HepG2 (cell line): ENCODE measurements around the gene ALX4. TPM values are rescaled to one million over a fixed set of nuclear protein-coding genes. Genes with fewer than 3 reads are reported as not detected.
A peak's percentile ranks its signal among the peaks of the same experiment; 100 is the strongest.

Experiments
- ATAC-seq: fragments of 200-7000 bp; cut with Tn5 transposase; 3 replicates; pipeline ENCODE4 v1.9.1; 2020; ENCODE audit warnings: mild to moderate bottlenecking, moderate library complexity
- BruUV-seq: library from RNA; stranded (reverse); fragments of 400-500 nt; replicated peaks from 2 replicates; lab custom pipeline; 2021; lab: Mats Ljungman, UMichigan
- CTCF ChIA-PET: fragments of 300-600 bp; formaldehyde crosslinking; extraction: SDS; loops from one replicate; lab custom pipeline; 2021; ENCODE audit warnings: low total read pairs, inconsistent platforms, low intra/inter-chr PET ratio; lab: Yijun Ruan, JAX
- POLR2A ChIA-PET: fragments of 350-600 bp; sonication (Branson Sonifier 250); formaldehyde crosslinking; loops from one replicate; lab custom pipeline; 2020; ENCODE audit warnings: antibody characterized with exemption, inconsistent platforms; lab: Yijun Ruan, JAX
- DNase-seq: peaks from one replicate; pipeline ENCODE4 v3.0.0-alpha.2; 2015; ENCODE audit warnings: low spot score
- FAIRE-seq: peaks from 3 replicates; lab custom pipeline; 2011; peaks lifted over from hg19 to GRCh38; lab: Jason Lieb, UNC
- H2AFZ ChIP-seq: one replicate; pipeline ENCODE4 v1.6.1; 2011; ENCODE audit warnings: low read length, inconsistent platforms
- H3K27ac ChIP-seq: fragments of 300-600 bp; 3 replicates; pipeline ENCODE4 v1.8.0; 2011; ENCODE audit warnings: mixed run types, mild to moderate bottlenecking, mixed read lengths, low read length, inconsistent platforms; ENCODE audit not compliant: insufficient read depth; ENCODE audit errors: extremely low read length
- H3K27me3 ChIP-seq, 2 experiments: fragments of 200-600 bp in 1 of 2; 2 replicates in 1 of 2; 3 replicates in 1 of 2; pipeline versions ENCODE4 v1.6.0 to v1.8.0; 2011; ENCODE audit warnings: low read length in 2 of 2, mild to moderate bottlenecking in 2 of 2, moderate library complexity in 2 of 2, inconsistent platforms in 1 of 2; ENCODE audit not compliant: insufficient read depth in 2 of 2, control insufficient read depth in 1 of 2
- H3K36me3 ChIP-seq, 2 experiments: fragments of 200-600 bp in 1 of 2; replicated peaks in 1 of 2; 2 replicates in 1 of 2; 3 replicates in 1 of 2; pipeline versions ENCODE4 v1.5.1 to v1.8.0; 2011; ENCODE audit warnings: low read length in 2 of 2, inconsistent platforms in 1 of 2; ENCODE audit not compliant: insufficient read depth in 2 of 2, control insufficient read depth in 1 of 2
- H3K4me1 ChIP-seq: 2 replicates; pipeline ENCODE4 v1.5.1; 2012; ENCODE audit warnings: low read length, inconsistent platforms; ENCODE audit not compliant: insufficient read depth
- H3K4me2 ChIP-seq: 2 replicates; pipeline ENCODE4 v1.6.0; 2011; ENCODE audit warnings: low read depth, low read length, inconsistent platforms
- H3K4me3 ChIP-seq, 3 experiments: fragments of 200-600 bp in 1 of 3; sonication (generic), shearing (Covaris generic) in 1 of 3; replicated peaks in 1 of 3; 2 replicates each; pipeline ENCODE4 v1.5.1; 2011 to 2016; ENCODE audit warnings: low read length in 3 of 3, inconsistent platforms in 2 of 3, low read depth in 2 of 3, mild to moderate bottlenecking in 2 of 3, control low read depth in 1 of 3, mixed read lengths in 1 of 3; ENCODE audit not compliant: insufficient read depth in 1 of 3
- H3K79me2 ChIP-seq: one replicate; pipeline ENCODE4 v1.6.1; 2011; ENCODE audit warnings: low read length, inconsistent platforms; ENCODE audit not compliant: insufficient read depth
- H3K9ac ChIP-seq: 2 replicates; pipeline ENCODE4 v1.6.0; 2011; ENCODE audit warnings: mild to moderate bottlenecking, low read depth, low read length, inconsistent platforms; ENCODE audit not compliant: insufficient read depth
- H3K9me3 ChIP-seq: 2 replicates; pipeline ENCODE4 v1.5.1; 2012; ENCODE audit warnings: mild to moderate bottlenecking, low read length
- H4K20me1 ChIP-seq: 2 replicates; pipeline ENCODE4 v1.6.0; 2011; ENCODE audit warnings: inconsistent platforms, mild to moderate bottlenecking, low read length, moderate library complexity; ENCODE audit not compliant: insufficient read depth
- CBX1 ChIP-seq: IDR thresholded peaks from one replicate; pipeline ENCODE4 v1.6.1; 2016; ENCODE audit warnings: antibody characterized with exemption, low read depth
- CTCF ChIP-seq: sonication (generic); formaldehyde crosslinking; IDR thresholded peaks from 2 replicates; pipeline ENCODE4 v1.5.0; 2020; ENCODE audit warnings: mild to moderate bottlenecking, missing genetic modification reagents, moderate library complexity
- KDM2A ChIP-seq: sonication (generic); formaldehyde crosslinking; IDR thresholded peaks from 2 replicates; pipeline ENCODE4 v1.4.0; 2020; ENCODE audit warnings: low read depth, missing genetic modification reagents, borderline replicate concordance
- MEF2D ChIP-seq: sonication (generic); formaldehyde crosslinking; IDR thresholded peaks from 2 replicates; pipeline ENCODE4 v1.5.1; 2020; ENCODE audit warnings: mild to moderate bottlenecking, missing genetic modification reagents
- PITX1 ChIP-seq: sonication (generic); formaldehyde crosslinking; IDR thresholded peaks from 2 replicates; pipeline ENCODE4 v1.5.1; 2020; ENCODE audit warnings: mild to moderate bottlenecking, missing genetic modification reagents
- SMC3 ChIP-seq: IDR thresholded peaks from 2 replicates; pipeline ENCODE4 v1.6.1; 2011; ENCODE audit warnings: low read length, improper control_type of control experiment
- TEAD3 ChIP-seq: optimal IDR thresholded peaks from 2 replicates; pipeline ENCODE3; 2016; ENCODE audit warnings: borderline replicate concordance
- ZNF143 ChIP-seq: sonication (generic); formaldehyde crosslinking; IDR thresholded peaks from 2 replicates; pipeline ENCODE4 v1.4.0; 2020; ENCODE audit warnings: missing genetic modification reagents
- ZNF230 ChIP-seq: sonication (generic); formaldehyde crosslinking; IDR thresholded peaks from 2 replicates; pipeline ENCODE4 v1.4.0; 2020; ENCODE audit warnings: mild to moderate bottlenecking, missing genetic modification reagents
- ZNF431 ChIP-seq: sonication (generic); formaldehyde crosslinking; IDR thresholded peaks from 2 replicates; pipeline ENCODE4 v1.9.0; 2022; ENCODE audit warnings: missing genetic modification reagents, low read depth, mild to moderate bottlenecking, borderline replicate concordance
- WGBS: methylation state at CpG from one replicate; pipeline ENCODE4 v1.1.6; 2017; ENCODE audit warnings: low lambda C conversion rate; 5-methylcytosine and 5-hydroxymethylcytosine counted together
- in situ Hi-C: cut with HindIII; loops from 2 replicates; pipeline ENCODE4 v1.10.0; 2017; ENCODE audit warnings: low pct_unique_long_range_greater_than_20kb; ENCODE audit not compliant: extremely low pct_ligation_motif_present
- intact Hi-C: fragments of 100-400 bp; cut with micrococcal nuclease; formaldehyde crosslinking; loops from one replicate; pipeline ENCODE4 v1.10.0; 2022; ENCODE audit not compliant: unreplicated experiment
- polyA plus RNA-seq, 8 experiments: library from polyadenylated mRNA; depleted of rRNA in 3 of 8; stranded (reverse) in 7 of 8; unstranded in 1 of 8; fragments of >200 nt; fragmentation: Illumina TruSeq in 4 of 8; extraction: Trizol in 4 of 8; gene quantifications; 2 replicates each; pipeline versions ENCODE4 v1.2.1 to v1.2.3, GENCODE V29; 2011 to 2016; ENCODE audit warnings: low read depth in 4 of 8, missing spikeins in 1 of 8, mixed read lengths in 1 of 8; ENCODE audit not compliant: insufficient read depth in 1 of 8
- total RNA-seq, 5 experiments: library from RNA; depleted of rRNA; stranded (reverse); fragments of >200 nt; fragmentation: Illumina TruSeq; extraction: Trizol; gene quantifications; 2 replicates each; pipeline ENCODE4 v1.2.3, GENCODE V29; 2016; ENCODE audit warnings: low read depth in 1 of 5

The ALX4 gene
- total and polyA plus RNA-seq, 2 of the 13 experiments (the other 11 are each of a cell fraction or from before 2014, with no cell fraction given), result not detected

- H3K4me1 ChIP-seq, result peaks cover 7% of the 10 kb centered on the region; the same call in 1 of the 2 replicates
- intact Hi-C loops (loop anchor here (1.0 to 5.0 kb wide), 3 partner anchors 175 to 251 kb away; no protein-coding TSS in a partner anchor), in situ Hi-C loops (loop anchor here (25.0 kb wide), 1 partner anchor 250 kb away; no protein-coding TSS in a partner anchor)
- no peak for TF ChIP-seq MEF2D (CRISPR knock-in tag)
- no peak for TF ChIP-seq ZNF230 (CRISPR knock-in tag)
- no peak for TF ChIP-seq ZNF431 (CRISPR knock-in tag)
- H3K4me2 ChIP-seq, result no peak overlapping the region
- H2AFZ ChIP-seq, result no peak overlapping the region
- ChIA-PET CTCF (interaction anchor here (1.0 to 1.7 kb wide), 5 partner anchors 40 to 252 kb away, joined by 3 to 11 read pairs (median 3); no protein-coding TSS in a partner anchor), POLR2A (no interaction called here)
- no peak for FAIRE-seq
- H3K9ac ChIP-seq, result no peak overlapping the region
- H3K4me3 ChIP-seq, result no peak overlapping the region
- no TSS peak for BruUV-seq
- peaks cover 0 to 2% of the 10 kb centered on the region in 2 experiments; a peak in 2 of 5 replicates for H3K27me3 ChIP-seq
- H3K79me2 ChIP-seq, result no peaks in the 10 kb centered on the region
- 41% methylated on average over 11 of the region's 11 CpGs for WGBS
- 0 out of 2 replicates have a peak, but pooled peaks cover 4% of the 10 kb centered on the region for H3K9me3 ChIP-seq
- no peak for DNase-seq
- no peaks in the 10 kb centered on the region for H3K36me3 ChIP-seq
- ATAC-seq, result no peak
- no peaks in the 10 kb centered on the region for H4K20me1 ChIP-seq
- H3K27ac ChIP-seq, result no peak overlapping the region
Measured at GRCh38 chr11:44286911-44287310, 23.0 kb downstream of the ALX4 start.

GRCh38 chr11:44286268-44286880 is 23.6 kb downstream of the ALX4 start:
- no peak overlapping the region for H2AFZ ChIP-seq
- peak; percentile 35 for DNase-seq
- no peak overlapping the region for H3K27ac ChIP-seq
- H3K9ac ChIP-seq, result no peak overlapping the region
- FAIRE-seq, result peak; percentile 84
- intact Hi-C loops (loop anchor here (1.0 to 5.0 kb wide), 3 partner anchors 176 to 252 kb away; no protein-coding TSS in a partner anchor), in situ Hi-C loops (loop anchor here (25.0 kb wide), 1 partner anchor 251 kb away; no protein-coding TSS in a partner anchor)
- H3K9me3 ChIP-seq, result 0 out of 2 replicates have a peak, but pooled peaks cover 7% of the 10 kb centered on the region
- peak overlapping the region; percentile 29; the same call in 1 of the 2 replicates for H3K4me2 ChIP-seq
- H3K4me1 ChIP-seq, result peaks cover 7% of the 10 kb centered on the region; the same call in 1 of the 2 replicates
- H3K27me3 ChIP-seq, result peaks cover 2 to 4% of the 10 kb centered on the region in 2 experiments; a peak in 3 of 5 replicates
- no peaks in the 10 kb centered on the region for H4K20me1 ChIP-seq
- H3K79me2 ChIP-seq, result no peaks in the 10 kb centered on the region
- ATAC-seq, result peak; percentile 84
- 69% methylated on average over 8 of the region's 10 CpGs for WGBS
- H3K4me3 ChIP-seq, result no peak overlapping the region
- ChIA-PET CTCF (interaction anchor here (1.0 to 1.7 kb wide), 5 partner anchors 41 to 252 kb away, joined by 3 to 11 read pairs (median 3); no protein-coding TSS in a partner anchor), POLR2A (no interaction called here)
- BruUV-seq, result no TSS peak
- H3K36me3 ChIP-seq, result no peaks in the 10 kb centered on the region
- peak; percentile 63 for TF ChIP-seq TEAD3 (CRISPR knock-in tag)
- peak; percentile 85 for TF ChIP-seq SMC3
- 0 out of 2 replicates have a peak, but pooled peaks have one; percentile 50 for TF ChIP-seq PITX1 (CRISPR knock-in tag)
- peak; percentile 38; the same call in 1 of the 2 replicates for TF ChIP-seq KDM2A (CRISPR knock-in tag)
- TF ChIP-seq CTCF (CRISPR knock-in tag), result peak; percentile 93
- peak; percentile 52; the same call in 1 of the 2 replicates for TF ChIP-seq ZNF143 (CRISPR knock-in tag)
- TF ChIP-seq CBX1, result peak; percentile 24
